HG03108 (cell line): ENCODE data around the gene PEX1.
"Not testable (repeated sequence)": the region's sequence is repeated elsewhere in the genome, so short reads cannot be mapped to it uniquely, and the experiment has no call there.

Experiments used
- ATAC-seq: cut with Tn5 transposase; IDR thresholded peaks from one replicate; pipeline ENCODE4 v1.9.1; 2021; ENCODE audit warnings: moderate library complexity; ENCODE audit not compliant: unreplicated experiment

PEX1 gene

GRCh38 chr7:92461027-92462003, 67.0 kb downstream of the PEX1 start:
- ATAC-seq: peak; percentile 61

- ATAC-seq: no peak
Observed at GRCh38 chr7:92460510-92460909, 67.8 kb downstream of the PEX1 start.

- no peak for ATAC-seq
Observed at GRCh38 chr7:92460109-92460508, 68.2 kb downstream of the PEX1 start.

GRCh38 chr7:92456236-92456635, 72.1 kb downstream of the PEX1 start:
- ATAC-seq: no peak

GRCh38 chr7:92451645-92452044, 76.7 kb downstream of the PEX1 start:
- no peak for ATAC-seq

GRCh38 chr7:92448205-92448747, 80.0 kb downstream of the PEX1 start:
- peak; percentile 34 for ATAC-seq

GRCh38 chr7:92447345-92448204, 80.7 kb downstream of the PEX1 start, which contains the start of gene GATAD1:
TSS of gene GATAD1 (plus strand) at chr7:92447482. CDS start at chr7:92447730, 248 bp downstream.
- peak; percentile 86 for ATAC-seq

GRCh38 chr7:92446869-92447344, 81.4 kb downstream of the PEX1 start:
- ATAC-seq: no peak

GRCh38 chr7:92442720-92443119, 85.6 kb downstream of the PEX1 start:
- ATAC-seq: not testable (repeated sequence)

- ATAC-seq: no peak
Observed at GRCh38 chr7:92437956-92438491, 90.3 kb downstream of the PEX1 start.
